CD4-positive, alpha-beta T cell treated with Interleukin-21 for 1 hour (primary cell): Measurements from ENCODE around the gene RIMBP2.
"Not testable (repeated sequence)": the region's sequence is repeated elsewhere in the genome, so short reads cannot be mapped to it uniquely, and the experiment has no call there.

ENCODE experiments used
- DNase-seq: peaks from one replicate; pipeline ENCODE4 v3.0.0-alpha.2; 2020

Gene RIMBP2

GRCh38 chr12:130703733-130704375 lies 12.2 kb downstream of the RIMBP2 start:
- no peak for DNase-seq

- no peak for DNase-seq
These were observed 12.9 kb downstream of the RIMBP2 start for GRCh38 chr12:130702966-130703732.

- no peak for DNase-seq
These were observed 14.7 kb downstream of the RIMBP2 start for GRCh38 chr12:130701402-130701744.

GRCh38 chr12:130700492-130701401 lies 15.4 kb downstream of the RIMBP2 start:
- DNase-seq, result no peak

GRCh38 chr12:130698106-130698505 lies 18.0 kb downstream of the RIMBP2 start:
- DNase-seq, result no peak

GRCh38 chr12:130696379-130697100 lies 19.6 kb downstream of the RIMBP2 start:
- DNase-seq, result no peak

GRCh38 chr12:130695061-130695460 lies 21.0 kb downstream of the RIMBP2 start:
- no peak for DNase-seq

GRCh38 chr12:130689408-130690405 lies 26.4 kb downstream of the RIMBP2 start:
- DNase-seq, result no peak

- DNase-seq, result not testable (repeated sequence)
These were observed 27.1 kb downstream of the RIMBP2 start for GRCh38 chr12:130688999-130689398.

- DNase-seq, result no peak
These were observed 28.0 kb downstream of the RIMBP2 start for GRCh38 chr12:130687796-130688778.

GRCh38 chr12:130687190-130687589 lies 28.9 kb downstream of the RIMBP2 start:
- no peak for DNase-seq

GRCh38 chr12:130686511-130686991 lies 29.5 kb downstream of the RIMBP2 start:
- no peak for DNase-seq

GRCh38 chr12:130685850-130686249 lies 30.2 kb downstream of the RIMBP2 start:
- no peak for DNase-seq

- no peak for DNase-seq
These were observed 30.8 kb downstream of the RIMBP2 start for GRCh38 chr12:130685250-130685787.

- no peak for DNase-seq
These were observed 32.3 kb downstream of the RIMBP2 start for GRCh38 chr12:130683811-130684210.

GRCh38 chr12:130683080-130683479 lies 33.0 kb downstream of the RIMBP2 start:
- no peak for DNase-seq

- DNase-seq, result no peak
These were observed 35.6 kb downstream of the RIMBP2 start for GRCh38 chr12:130680451-130680990.

GRCh38 chr12:130677957-130678558 lies 38.0 kb downstream of the RIMBP2 start:
- no peak for DNase-seq

- DNase-seq, result no peak
These were observed 40.3 kb downstream of the RIMBP2 start for GRCh38 chr12:130675791-130676190.
